K562 (cell line): ENCODE measurements around the gene UCKL1. TPM values are rescaled to one million over a fixed set of nuclear protein-coding genes. Genes with fewer than 3 reads are reported as not detected.

Experiments
- CXXC5 ChIP-seq: fragments of 250-450 bp; sonication (Bioruptor Pico); IDR thresholded peaks from 2 replicates; pipeline ENCODE4 v1.8.0; 2022; ENCODE audit warnings: inconsistent platforms, mild to moderate bottlenecking, moderate library complexity
- ETV1 ChIP-seq: fragments of 450-650 bp; conservative IDR thresholded peaks from 2 replicates; pipeline ENCODE4 v1.6.1; 2016; ENCODE audit warnings: missing genetic modification characterization, control low read depth, low read depth, missing compliant biosample characterization
- GABPA ChIP-seq: fragments of 200-800 bp; sonication (Bioruptor generic); conservative IDR thresholded peaks from 2 replicates; pipeline ENCODE4 v1.6.1; 2016; ENCODE audit warnings: low read depth, missing genetic modification characterization, missing compliant biosample characterization
- HMGN3 ChIP-seq: IDR thresholded peaks from 2 replicates; pipeline ENCODE4 v1.6.1; 2011; ENCODE audit warnings: borderline replicate concordance, low read depth, mild to moderate bottlenecking, mixed read lengths, low read length; ENCODE audit not compliant: insufficient read length; ENCODE audit errors: extremely low read depth
- PHB2 ChIP-seq: fragments of 450-650 bp; IDR thresholded peaks from 2 replicates; pipeline ENCODE4 v1.6.1; 2017; ENCODE audit warnings: low read depth
- RBBP5 ChIP-seq: fragments of 200-600 bp; sonication (generic); IDR thresholded peaks from 2 replicates; pipeline ENCODE4 v1.6.1; 2012; ENCODE audit warnings: borderline replicate concordance, mild to moderate bottlenecking, low read length, control low read depth, inconsistent platforms; ENCODE audit not compliant: insufficient read depth, poor library complexity, severe bottlenecking
- SLC30A9 ChIP-seq: fragments of 250-450 bp; sonication (Bioruptor Pico); IDR thresholded peaks from 2 replicates; pipeline ENCODE4 v1.8.0; 2022; ENCODE audit warnings: mild to moderate bottlenecking, moderate library complexity
- ZKSCAN1 ChIP-seq: fragments of 150-350 bp; IDR thresholded peaks from 2 replicates; pipeline ENCODE4 v1.6.1; 2016; ENCODE audit warnings: low read depth, low read length
- polyA plus RNA-seq, 8 experiments: library from polyadenylated mRNA; depleted of rRNA in 4 of 8; stranded (reverse) in 5 of 8; unstranded in 3 of 8; fragments of >200 nt; fragmentation: Nextera tagmentation in 2 of 8; fragmentation: Illumina TruSeq in 1 of 8; extraction: Ambion mirVana in 2 of 8; extraction: Trizol in 1 of 8; gene quantifications; 2 replicates each; pipeline versions ENCODE4 v1.2.1 to v1.2.3, GENCODE V29; 2011 to 2014; ENCODE audit warnings: inconsistent platforms in 1 of 8, missing spikeins in 1 of 8
- total RNA-seq, 7 experiments: library from RNA; depleted of rRNA in 6 of 7; stranded (reverse); fragments of >200 nt in 6 of 7; fragmentation: Illumina TruSeq in 2 of 7; extraction: Trizol in 2 of 7; gene quantifications; 2 replicates each; pipeline versions ENCODE4 v1.2.1 to v1.2.3, GENCODE V29; 2011 to 2021; ENCODE audit warnings: low replicate concordance in 1 of 7
- TF ChIP-seq, protein P1 (sequence below): fragments of 250-450 bp; sonication (Bioruptor Pico); IDR thresholded peaks from 2 replicates; pipeline ENCODE4 v1.5.0; 2021; ENCODE audit warnings: mild to moderate bottlenecking, moderate library complexity
- TF ChIP-seq, protein P2 (sequence below), 2 experiments: fragments of 450-650 bp; IDR thresholded peaks; 2 replicates each; pipeline ENCODE4 v1.6.1; 2016; ENCODE audit warnings: mild to moderate bottlenecking in 2 of 2, borderline replicate concordance in 1 of 2, low read depth in 1 of 2, moderate library complexity in 1 of 2
- TF ChIP-seq, protein P3 (sequence below): IDR thresholded peaks from 3 replicates; pipeline ENCODE4 v1.6.1; 2011; ENCODE audit warnings: borderline replicate concordance, mild to moderate bottlenecking, moderate library complexity; ENCODE audit not compliant: insufficient read length; ENCODE audit errors: extremely low read depth

The UCKL1 gene
- total and polyA plus RNA-seq, 9 of the 15 experiments (the other 6 are each of a cell fraction or from before 2014, with no cell fraction given) = 3.1 to 52.8 (median 24.2) TPM

DNA sequence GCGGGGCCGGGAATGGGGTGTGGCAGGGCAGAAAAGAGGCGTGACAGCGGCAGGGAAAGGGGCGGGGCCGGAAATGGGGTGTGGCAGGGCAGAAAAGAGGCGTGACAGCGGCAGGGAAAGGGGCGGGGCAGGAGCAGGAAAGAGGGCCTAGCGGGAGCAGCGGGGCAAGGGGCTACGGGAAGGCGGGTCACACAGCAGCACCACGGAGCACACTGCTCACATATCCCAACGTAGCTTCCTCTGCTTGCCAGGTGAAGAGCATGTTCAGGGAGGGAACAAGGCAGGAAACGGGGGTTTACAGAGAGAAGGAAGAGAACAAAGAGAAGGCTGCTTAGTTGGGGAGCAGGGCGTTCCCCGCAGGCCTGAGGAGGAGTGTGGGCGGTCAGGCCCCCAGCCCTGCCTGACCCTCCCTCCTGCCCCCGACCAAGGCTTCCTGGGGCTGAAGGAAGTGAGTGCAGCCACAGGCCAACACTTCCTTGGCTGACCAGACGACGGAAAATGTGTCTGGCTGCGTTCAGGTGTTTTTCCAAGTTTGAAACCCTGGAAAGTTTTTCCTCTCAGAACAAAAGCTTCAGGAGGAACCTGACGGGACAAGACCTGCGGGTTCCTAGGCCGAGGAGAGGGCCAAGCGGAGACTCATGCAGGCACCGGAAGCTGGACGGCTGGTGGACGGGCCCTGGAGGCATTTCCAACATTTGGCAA lies 13.8 kb downstream of the UCKL1 start (continued):
- TF ChIP-seq, protein P1, sequence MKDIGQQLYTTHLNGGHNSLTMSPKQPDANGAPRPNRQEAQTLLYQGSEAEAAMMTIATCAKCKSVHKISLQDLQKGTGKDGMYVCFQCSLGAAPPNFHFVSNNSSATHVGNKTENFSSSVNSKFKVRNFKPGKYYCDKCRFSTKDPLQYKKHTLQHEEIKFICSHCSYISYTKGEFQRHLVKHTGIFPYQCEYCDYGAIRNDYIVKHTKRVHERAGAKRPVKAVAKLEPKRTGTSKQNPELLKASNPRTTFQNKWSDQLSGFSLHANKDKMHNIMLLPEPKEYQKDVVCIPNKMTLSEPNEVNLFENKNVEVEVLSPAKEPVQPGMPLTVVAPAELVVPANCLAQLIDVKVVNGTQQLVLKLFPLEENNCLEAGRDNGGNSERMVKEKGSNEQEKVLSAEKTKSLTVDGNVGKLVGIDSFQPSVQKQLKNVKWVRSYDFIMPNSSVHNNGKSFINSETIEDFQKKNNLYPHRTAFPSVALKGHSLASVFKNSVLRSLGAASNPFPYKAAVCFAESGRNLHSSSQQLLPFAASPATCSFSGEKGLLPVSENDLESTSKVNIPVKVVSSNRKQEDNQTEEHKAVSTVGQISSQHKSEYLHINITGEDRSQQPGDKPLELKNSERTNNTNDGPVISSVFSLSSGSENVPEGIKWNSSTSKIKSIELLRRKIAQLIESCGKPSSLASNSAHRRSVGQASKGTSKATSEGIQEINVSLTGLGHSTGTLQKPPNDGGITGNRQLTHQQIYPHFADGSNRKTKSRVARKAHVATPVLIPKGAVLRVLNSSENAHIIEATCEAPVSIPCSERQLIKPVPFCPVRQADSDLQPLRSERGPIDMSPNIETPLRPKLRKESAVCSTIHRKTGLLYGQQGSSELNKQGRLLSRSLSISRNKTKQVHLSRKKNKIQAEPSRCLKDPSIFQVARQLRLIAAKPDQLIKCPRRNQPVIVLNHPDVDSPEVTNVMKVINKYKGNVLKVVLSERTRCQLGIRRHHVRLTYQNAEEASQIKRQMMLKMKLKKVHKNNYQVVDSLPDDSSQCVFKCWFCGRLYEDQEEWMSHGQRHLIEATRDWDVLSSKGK (CRISPR knock-in tag) = no peak
- no peak for TF ChIP-seq ETV1 (tag)
- TF ChIP-seq, protein P2, sequence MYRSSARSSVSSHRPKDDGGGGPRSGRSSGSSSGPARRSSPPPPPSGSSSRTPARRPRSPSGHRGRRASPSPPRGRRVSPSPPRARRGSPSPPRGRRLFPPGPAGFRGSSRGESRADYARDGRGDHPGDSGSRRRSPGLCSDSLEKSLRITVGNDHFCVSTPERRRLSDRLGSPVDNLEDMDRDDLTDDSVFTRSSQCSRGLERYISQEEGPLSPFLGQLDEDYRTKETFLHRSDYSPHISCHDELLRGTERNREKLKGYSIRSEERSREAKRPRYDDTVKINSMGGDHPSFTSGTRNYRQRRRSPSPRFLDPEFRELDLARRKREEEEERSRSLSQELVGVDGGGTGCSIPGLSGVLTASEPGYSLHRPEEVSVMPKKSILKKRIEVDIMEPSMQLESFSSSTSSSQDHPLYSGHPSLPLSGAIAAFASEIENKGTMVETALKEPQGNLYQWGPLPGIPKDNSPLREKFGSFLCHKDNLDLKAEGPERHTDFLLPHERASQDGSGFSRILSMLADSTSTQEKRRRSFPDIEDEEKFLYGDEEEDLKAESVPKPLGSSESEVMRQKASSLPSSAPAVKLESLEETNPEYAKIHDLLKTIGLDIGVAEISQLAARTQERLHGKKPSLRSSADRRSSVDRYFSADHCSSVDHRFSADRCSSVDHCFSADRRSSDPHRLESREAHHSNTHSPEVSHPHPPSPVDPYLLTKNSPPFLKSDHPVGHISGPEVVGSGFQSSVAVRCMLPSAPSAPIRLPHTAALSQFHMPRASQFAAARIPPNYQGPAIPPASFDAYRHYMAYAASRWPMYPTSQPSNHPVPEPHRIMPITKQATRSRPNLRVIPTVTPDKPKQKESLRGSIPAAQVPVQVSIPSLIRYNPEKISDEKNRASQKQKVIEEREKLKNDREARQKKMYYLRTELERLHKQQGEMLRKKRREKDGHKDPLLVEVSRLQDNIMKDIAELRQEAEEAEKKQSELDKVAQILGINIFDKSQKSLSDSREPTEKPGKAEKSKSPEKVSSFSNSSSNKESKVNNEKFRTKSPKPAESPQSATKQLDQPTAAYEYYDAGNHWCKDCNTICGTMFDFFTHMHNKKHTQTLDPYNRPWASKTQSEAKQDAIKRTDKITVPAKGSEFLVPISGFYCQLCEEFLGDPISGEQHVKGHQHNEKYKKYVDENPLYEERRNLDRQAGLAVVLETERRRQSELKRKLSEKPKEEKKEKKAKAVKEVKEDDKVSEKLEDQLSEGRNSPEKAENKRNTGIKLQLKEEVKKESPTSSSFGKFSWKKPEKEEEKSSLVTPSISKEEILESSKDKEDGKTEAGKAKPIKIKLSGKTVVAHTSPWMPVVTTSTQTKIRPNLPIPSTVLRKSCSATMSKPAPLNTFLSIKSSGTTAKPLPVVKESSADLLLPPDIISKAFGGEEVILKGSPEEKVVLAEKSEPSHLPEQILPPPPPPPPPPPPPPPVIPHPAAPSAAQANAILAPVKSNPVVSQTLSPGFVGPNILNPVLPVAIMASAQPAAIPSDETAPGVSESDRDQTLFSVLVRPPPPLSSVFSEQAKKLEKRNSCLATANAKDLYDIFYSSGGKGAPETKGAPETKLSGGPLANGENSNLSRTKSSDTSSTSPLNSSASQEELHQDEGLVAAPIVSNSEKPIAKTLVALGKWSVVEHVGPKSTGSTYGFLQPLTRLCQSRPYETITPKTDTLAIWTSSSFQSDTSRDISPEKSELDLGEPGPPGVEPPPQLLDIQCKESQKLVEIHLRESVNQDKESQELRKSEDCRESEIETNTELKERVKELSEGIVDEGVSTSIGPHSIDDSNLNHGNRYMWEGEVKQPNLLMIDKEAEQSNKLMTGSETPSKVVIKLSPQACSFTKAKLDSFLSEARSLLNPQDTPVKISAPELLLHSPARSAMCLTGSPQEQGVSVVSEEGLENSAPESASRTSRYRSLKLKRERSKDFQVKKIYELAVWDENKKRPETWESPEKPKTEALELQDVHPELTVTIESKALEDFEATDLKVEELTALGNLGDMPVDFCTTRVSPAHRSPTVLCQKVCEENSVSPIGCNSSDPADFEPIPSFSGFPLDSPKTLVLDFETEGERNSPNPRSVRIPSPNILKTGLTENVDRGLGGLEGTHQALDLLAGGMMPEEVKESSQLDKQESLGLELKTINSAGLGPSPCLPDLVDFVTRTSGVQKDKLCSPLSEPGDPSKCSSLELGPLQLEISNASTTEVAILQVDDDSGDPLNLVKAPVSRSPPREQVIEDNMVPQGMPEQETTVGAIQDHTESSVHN (IDR thresholded peaks at IDR 0.05; ENCODE audit: borderline replicate concordance in 1 of 2, low read depth in 1 of 2) = no peak
- TF ChIP-seq ZKSCAN1 = no peak
- TF ChIP-seq, protein P3, sequence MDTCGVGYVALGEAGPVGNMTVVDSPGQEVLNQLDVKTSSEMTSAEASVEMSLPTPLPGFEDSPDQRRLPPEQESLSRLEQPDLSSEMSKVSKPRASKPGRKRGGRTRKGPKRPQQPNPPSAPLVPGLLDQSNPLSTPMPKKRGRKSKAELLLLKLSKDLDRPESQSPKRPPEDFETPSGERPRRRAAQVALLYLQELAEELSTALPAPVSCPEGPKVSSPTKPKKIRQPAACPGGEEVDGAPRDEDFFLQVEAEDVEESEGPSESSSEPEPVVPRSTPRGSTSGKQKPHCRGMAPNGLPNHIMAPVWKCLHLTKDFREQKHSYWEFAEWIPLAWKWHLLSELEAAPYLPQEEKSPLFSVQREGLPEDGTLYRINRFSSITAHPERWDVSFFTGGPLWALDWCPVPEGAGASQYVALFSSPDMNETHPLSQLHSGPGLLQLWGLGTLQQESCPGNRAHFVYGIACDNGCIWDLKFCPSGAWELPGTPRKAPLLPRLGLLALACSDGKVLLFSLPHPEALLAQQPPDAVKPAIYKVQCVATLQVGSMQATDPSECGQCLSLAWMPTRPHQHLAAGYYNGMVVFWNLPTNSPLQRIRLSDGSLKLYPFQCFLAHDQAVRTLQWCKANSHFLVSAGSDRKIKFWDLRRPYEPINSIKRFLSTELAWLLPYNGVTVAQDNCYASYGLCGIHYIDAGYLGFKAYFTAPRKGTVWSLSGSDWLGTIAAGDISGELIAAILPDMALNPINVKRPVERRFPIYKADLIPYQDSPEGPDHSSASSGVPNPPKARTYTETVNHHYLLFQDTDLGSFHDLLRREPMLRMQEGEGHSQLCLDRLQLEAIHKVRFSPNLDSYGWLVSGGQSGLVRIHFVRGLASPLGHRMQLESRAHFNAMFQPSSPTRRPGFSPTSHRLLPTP = no peak
- TF ChIP-seq PHB2 = no peak
- TF ChIP-seq HMGN3 = peak; percentile 18
- TF ChIP-seq GABPA (tag) = peak; percentile 89
- no peak for TF ChIP-seq CXXC5 (CRISPR knock-in tag)
- TF ChIP-seq SLC30A9 (CRISPR knock-in tag) = no peak
- no peak for TF ChIP-seq RBBP5
